Omental fat pad (tissue), 4 donors: ENCODE measurements around the gene CAPN5. TPM values are rescaled to one million over a fixed set of nuclear protein-coding genes. Genes with fewer than 3 reads are reported as not detected.

Experiments used
- ATAC-seq: fragments of 150-250 bp; one replicate; pipeline ENCODE4 v1.9.1; 2016; ENCODE audit warnings: mild to moderate bottlenecking, moderate library complexity; ENCODE audit not compliant: low FRiP score
- DNase-seq: peaks from one replicate; pipeline ENCODE4 v3.0.0-alpha.2; 2019; ENCODE audit warnings: low spot score
- total RNA-seq, 4 donors: library from RNA; depleted of rRNA; stranded (reverse); fragments of >200 nt; gene quantifications; one replicate each; pipeline ENCODE4 v1.1.0, GENCODE V29; 2016
- TF ChIP-seq, protein P1 (sequence below), 3 donors: fragments of 450-650 bp; IDR thresholded peaks; one replicate each; pipeline ENCODE4 v1.5.1; 2016 to 2017; ENCODE audit warnings: antibody characterized with exemption in 3 of 3, mild to moderate bottlenecking in 3 of 3, moderate library complexity in 2 of 3

CAPN5 gene
- total RNA-seq, 4 donors from 2014 or later, result 3.3 to 8.5 (median 4.7) TPM

GRCh38 chr11:77027275-77027674 lies 39.5 kb upstream of the CAPN5 start:
- no peak for DNase-seq
- TF ChIP-seq, protein P1, sequence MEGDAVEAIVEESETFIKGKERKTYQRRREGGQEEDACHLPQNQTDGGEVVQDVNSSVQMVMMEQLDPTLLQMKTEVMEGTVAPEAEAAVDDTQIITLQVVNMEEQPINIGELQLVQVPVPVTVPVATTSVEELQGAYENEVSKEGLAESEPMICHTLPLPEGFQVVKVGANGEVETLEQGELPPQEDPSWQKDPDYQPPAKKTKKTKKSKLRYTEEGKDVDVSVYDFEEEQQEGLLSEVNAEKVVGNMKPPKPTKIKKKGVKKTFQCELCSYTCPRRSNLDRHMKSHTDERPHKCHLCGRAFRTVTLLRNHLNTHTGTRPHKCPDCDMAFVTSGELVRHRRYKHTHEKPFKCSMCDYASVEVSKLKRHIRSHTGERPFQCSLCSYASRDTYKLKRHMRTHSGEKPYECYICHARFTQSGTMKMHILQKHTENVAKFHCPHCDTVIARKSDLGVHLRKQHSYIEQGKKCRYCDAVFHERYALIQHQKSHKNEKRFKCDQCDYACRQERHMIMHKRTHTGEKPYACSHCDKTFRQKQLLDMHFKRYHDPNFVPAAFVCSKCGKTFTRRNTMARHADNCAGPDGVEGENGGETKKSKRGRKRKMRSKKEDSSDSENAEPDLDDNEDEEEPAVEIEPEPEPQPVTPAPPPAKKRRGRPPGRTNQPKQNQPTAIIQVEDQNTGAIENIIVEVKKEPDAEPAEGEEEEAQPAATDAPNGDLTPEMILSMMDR (IDR thresholded peaks at IDR 0.05), result no peak
- no peak for ATAC-seq

- TF ChIP-seq, protein P1 (IDR thresholded peaks at IDR 0.05), result no peak
- no peak for DNase-seq
- ATAC-seq, result no peak
Measured at GRCh38 chr11:77029829-77030228, 36.9 kb upstream of the CAPN5 start.

GRCh38 chr11:77030834-77031414 lies 35.8 kb upstream of the CAPN5 start:
- TF ChIP-seq, protein P1 (IDR thresholded peaks at IDR 0.05), result no peak
- DNase-seq (no peak), ATAC-seq (no peak)

- ATAC-seq (no peak), DNase-seq (no peak)
- TF ChIP-seq, protein P1 (IDR thresholded peaks at IDR 0.05), result no peak
Measured at GRCh38 chr11:77031599-77031998, 35.2 kb upstream of the CAPN5 start.

GRCh38 chr11:77035039-77035438 lies 31.7 kb upstream of the CAPN5 start:
- ATAC-seq (no peak), DNase-seq (no peak)
- TF ChIP-seq, protein P1 (IDR thresholded peaks at IDR 0.05), result no peak

GRCh38 chr11:77035580-77035979 lies 31.2 kb upstream of the CAPN5 start:
- ATAC-seq (no peak), DNase-seq (no peak)
- TF ChIP-seq, protein P1 (IDR thresholded peaks at IDR 0.05), result no peak

DNA sequence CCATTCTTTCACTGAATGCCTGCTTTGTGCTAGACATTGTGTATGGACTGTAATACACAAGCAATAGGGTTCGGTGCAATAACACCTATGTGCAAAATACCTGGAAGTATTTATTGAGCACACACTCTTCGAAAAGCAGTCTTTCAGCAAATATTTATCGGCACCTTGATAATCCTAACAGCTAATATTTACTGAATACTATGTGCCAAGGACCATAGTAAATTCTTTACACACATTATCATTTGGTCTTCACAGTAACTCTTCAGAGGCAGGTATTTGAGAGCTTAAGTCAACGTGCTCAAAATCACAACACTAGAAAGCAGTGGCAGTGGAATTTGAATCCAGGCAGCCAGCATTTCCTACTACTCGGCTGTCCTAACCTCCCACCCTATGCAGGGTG lies 30.4 kb upstream of the CAPN5 start:
- DNase-seq (no peak), ATAC-seq (no peak)
- TF ChIP-seq, protein P1 (IDR thresholded peaks at IDR 0.05), result no peak
